GM12864 (cell line): Measurements from ENCODE around the gene LRRC4C.

ENCODE experiments used
- DNase-seq: peaks from one replicate; pipeline ENCODE4 v3.0.0-alpha.2; 2011; ENCODE audit warnings: low read depth
- H3K4me3 ChIP-seq: 2 replicates; pipeline ENCODE4 v1.5.1; 2011; ENCODE audit warnings: mild to moderate bottlenecking, low read depth, low read length, control low read depth
- TF ChIP-seq, protein P1 (sequence below): IDR thresholded peaks from 2 replicates; pipeline ENCODE4 v1.5.1; 2011; ENCODE audit warnings: low read depth, mild to moderate bottlenecking, moderate library complexity, low read length, control low read depth, inconsistent platforms; ENCODE audit errors: missing control alignments

LRRC4C gene

DNA sequence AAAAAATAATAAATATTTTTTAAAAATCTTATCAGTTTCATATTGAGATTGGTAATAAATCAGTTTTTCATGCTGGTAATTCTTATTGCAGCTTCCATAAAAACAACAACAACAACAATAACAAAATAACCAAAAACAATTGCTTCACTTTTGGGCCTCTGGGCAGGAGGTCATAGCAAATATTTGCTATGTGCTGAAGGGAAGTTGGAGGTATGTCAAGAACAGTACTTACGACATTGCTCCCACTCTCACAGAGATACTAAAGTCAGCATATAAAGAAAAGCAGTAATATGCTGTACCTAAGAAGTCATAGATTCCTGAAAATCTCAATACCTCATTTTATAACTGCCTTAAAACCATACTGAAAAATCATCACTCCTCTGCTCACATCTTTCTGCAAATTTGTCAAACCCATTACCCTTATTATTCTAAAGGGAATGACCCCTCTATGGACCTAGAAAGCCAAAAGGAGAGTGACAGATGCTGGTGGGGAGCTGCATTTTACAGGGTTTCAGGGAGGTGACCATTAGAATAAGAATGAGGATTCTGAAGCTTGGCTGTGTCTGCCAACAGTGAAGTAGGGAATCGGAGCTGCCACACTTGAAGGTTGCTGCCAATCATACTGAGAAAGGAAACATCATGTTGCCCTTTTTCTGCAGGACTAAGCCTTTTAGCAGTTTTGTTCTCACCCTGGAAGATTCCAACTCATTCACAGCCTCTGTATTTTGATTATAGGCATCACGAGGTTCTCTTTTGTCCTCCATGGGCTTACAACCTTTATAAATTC is 742.9 kb downstream of the LRRC4C start:
- H3K4me3 ChIP-seq: no peak overlapping the region
- no peak for DNase-seq
- TF ChIP-seq, protein P1, sequence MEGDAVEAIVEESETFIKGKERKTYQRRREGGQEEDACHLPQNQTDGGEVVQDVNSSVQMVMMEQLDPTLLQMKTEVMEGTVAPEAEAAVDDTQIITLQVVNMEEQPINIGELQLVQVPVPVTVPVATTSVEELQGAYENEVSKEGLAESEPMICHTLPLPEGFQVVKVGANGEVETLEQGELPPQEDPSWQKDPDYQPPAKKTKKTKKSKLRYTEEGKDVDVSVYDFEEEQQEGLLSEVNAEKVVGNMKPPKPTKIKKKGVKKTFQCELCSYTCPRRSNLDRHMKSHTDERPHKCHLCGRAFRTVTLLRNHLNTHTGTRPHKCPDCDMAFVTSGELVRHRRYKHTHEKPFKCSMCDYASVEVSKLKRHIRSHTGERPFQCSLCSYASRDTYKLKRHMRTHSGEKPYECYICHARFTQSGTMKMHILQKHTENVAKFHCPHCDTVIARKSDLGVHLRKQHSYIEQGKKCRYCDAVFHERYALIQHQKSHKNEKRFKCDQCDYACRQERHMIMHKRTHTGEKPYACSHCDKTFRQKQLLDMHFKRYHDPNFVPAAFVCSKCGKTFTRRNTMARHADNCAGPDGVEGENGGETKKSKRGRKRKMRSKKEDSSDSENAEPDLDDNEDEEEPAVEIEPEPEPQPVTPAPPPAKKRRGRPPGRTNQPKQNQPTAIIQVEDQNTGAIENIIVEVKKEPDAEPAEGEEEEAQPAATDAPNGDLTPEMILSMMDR: no peak

DNA sequence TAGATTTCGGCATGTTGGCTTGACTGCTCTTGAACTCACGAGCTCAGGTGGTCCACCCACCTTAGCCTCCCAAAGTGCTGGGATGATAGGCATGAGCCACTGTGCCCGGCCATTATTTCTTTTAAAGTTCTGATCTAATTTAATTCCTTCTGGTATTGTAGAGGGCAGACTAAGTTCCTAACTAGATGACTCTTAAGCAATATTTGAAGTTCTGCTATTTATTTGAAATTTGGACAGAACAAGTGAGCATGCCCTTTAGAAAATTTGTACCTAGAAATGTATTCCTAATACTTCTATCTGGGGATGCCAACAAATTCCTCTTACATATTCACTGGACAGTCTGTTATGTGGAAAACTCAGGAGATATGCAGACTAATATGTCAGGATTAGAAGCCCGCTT is 746.4 kb downstream of the LRRC4C start:
- no peak for DNase-seq
- TF ChIP-seq, protein P1: no peak
- no peak overlapping the region for H3K4me3 ChIP-seq

DNA sequence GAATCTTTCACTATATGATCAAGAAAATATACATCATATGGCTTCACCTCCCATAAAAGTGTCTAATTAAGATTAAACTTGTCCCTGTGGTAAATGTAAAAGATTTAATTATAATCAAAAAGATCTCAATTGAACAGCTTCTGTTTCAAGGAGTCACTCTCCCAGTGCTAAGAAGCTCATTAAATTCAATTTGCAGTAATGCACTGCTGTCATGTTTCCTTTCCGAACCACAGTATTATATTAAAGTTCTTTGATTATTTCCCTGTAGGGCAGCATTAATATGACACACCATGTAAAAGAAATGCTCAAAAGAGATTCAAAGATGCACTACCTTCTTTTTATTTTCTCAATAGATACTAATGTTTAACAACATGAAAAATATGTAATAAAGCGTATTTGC is 758.4 kb downstream of the LRRC4C start:
- TF ChIP-seq, protein P1: no peak
- no peak for DNase-seq
- no peak overlapping the region for H3K4me3 ChIP-seq

DNA sequence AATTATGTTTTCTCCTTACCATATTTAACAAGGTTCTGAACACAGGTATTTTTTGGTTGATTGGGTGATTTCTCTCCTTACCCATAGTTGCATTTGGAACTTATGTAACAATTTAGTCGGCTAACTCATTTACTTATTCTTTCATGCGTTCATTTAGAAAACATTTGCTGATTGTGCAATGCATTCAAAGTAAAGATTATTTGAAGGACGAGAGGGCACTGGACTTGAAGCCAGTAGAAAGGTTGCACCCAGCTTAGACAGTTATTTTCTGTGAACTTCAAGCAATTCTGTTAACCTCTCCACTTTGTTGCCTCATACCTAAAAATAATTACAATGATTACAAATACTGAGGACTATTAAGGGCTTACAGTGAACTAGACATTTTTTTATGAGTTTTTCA is 769.6 kb downstream of the LRRC4C start:
- DNase-seq: no peak
- no peak overlapping the region for H3K4me3 ChIP-seq
- TF ChIP-seq, protein P1: no peak

DNA sequence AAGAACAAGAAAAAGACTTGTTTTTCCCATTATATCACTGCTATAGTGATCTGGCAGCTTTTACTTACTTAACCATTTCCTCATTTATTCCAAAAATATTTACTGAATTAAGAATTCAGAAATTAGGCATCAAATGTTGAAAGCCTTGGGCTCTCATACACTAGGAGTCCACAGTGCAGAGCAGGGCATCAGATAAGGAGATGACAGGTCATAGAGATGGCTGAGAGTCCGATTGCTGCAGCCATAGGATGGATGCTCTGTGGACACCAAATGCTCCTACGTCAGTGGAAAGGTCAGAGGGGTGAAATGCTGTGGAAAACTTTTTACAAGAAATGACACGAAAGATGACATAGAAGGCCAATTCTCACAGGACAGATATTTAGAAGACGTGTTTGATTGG is 771.1 kb downstream of the LRRC4C start:
- no peak for DNase-seq
- TF ChIP-seq, protein P1: no peak
- H3K4me3 ChIP-seq: no peak overlapping the region

DNA sequence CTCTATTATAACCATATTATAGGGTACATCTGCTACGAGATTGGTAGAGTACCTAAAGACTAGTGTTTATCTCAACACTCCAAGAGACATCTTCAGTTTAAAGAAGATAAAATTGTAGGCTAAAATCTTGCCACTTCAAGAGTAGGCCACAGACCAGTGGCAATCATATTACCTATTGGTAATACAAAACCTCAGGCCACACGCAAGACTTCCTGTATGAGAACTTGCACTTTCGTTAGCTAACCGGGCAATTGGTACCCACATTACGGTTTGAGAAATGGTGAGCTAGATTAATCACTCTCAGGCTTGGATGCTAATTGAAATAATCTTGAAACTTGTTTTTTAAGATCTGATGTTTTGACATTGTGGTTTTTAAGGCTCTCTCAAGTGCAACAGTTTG is 772.7 kb downstream of the LRRC4C start:
- TF ChIP-seq, protein P1: no peak
- DNase-seq: no peak
- H3K4me3 ChIP-seq: no peak overlapping the region

DNA sequence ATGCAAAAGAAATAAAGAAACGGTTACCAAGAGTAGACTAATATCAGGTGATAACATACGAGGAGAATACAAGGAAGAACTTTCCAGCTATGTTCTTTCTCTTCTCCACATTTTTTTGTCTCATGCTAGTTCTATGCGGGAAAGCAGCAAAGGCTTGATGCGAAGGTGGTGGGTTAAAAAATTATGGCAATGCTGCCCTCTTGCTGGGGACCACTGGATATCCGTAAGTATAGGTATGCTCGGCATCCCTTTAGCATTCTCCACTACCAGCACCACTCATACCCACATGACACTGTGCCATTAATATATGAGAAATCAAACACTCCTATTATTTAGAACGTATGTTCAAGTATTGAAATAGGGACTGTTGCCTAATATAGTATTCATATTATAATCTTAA is 776.4 kb downstream of the LRRC4C start:
- no peak for DNase-seq
- no peak overlapping the region for H3K4me3 ChIP-seq
- TF ChIP-seq, protein P1: no peak
